KG1 (cell line): Measurements from ENCODE around the gene MTUS2.

ENCODE experiments used
- DNase-seq: peaks from one replicate; lab custom pipeline; 2025; lab: John Stamatoyannopoulos, UW

MTUS2 gene

DNA sequence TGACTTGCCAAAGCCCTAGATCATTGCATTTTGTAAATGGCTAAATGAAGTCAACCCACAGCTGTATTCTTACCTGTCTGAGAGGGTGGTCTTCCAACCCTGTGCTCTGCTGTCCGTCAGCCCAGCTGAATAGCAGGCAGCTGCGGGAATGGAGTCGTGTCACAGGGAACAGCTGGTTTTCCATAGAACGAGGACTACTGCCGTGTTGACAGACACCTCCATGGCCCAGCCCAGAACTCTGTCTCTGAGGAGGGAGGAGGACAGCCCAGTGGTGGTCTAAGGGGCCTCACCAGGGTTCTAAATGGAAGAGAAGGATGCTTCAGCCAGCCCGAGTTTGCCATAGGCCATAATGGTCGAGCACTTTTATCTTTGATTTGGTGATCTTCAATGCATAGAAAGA lies 664.7 kb downstream of the MTUS2 start:
- no peak for DNase-seq

DNA sequence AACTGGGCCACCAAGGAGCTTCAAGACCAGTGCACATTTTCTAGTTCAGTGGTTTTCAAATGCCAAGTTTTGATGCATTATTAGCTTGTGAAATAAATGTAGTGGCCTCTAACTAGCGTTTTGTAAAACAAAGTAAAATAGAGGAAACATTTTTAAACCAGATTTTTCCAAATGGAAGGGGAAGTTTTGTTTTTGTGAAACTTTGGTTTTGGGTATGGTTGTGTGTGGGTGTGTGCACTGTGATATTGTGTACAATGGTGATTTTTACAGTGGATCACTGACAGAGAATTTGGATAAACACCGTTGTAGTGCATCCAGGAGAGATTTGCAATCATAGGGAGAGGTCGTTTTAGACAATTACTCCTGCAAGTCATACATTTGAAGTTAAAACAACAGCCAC lies 666.4 kb downstream of the MTUS2 start:
- DNase-seq = no peak

DNA sequence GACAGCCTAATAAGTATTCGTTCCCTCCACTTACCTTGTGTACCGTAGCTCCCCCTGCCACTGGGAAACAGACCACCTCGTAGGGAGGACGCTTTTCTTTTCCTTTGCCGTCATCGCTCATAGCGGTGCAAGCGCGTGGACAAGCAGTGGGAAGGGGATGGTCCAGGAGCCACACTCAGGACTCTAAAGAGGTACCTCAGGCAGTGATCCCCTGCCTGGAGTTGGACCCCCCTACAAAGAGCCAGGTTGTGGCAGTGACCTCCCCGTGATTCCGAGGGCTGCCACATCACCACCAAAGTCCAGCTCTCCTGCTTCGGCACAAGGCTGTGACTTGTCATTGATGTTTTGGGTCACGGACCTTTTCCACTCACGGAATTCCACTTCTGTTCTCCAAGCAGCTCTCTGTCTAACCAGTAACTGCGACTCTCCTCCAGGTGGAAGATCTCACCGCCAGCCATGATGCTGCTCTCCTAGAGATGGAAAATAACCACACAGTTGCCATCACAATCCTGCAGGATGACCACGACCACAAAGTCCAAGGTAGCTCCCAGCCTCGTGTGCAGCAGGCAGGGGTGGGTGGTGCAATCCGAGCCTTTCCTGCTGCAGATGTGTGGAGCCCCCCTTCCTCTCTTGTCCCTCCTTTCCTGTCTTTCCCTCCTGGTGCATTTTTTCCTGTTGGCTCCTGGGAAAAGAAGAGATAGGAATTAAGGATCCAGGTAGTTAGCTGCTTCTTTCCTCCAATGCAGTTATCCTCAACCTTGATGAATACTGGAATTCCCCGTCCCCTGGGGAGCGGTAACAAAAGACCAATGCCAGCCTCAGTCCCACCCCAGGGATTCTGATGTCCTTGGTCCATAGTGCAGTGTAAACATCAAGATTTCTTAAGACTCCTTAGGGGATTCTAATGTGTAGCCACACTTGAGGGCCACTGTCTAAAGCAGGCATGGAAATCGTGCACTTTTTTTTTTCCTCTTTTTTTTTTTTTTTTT lies 667.6 kb downstream of the MTUS2 start:
- no peak for DNase-seq

DNA sequence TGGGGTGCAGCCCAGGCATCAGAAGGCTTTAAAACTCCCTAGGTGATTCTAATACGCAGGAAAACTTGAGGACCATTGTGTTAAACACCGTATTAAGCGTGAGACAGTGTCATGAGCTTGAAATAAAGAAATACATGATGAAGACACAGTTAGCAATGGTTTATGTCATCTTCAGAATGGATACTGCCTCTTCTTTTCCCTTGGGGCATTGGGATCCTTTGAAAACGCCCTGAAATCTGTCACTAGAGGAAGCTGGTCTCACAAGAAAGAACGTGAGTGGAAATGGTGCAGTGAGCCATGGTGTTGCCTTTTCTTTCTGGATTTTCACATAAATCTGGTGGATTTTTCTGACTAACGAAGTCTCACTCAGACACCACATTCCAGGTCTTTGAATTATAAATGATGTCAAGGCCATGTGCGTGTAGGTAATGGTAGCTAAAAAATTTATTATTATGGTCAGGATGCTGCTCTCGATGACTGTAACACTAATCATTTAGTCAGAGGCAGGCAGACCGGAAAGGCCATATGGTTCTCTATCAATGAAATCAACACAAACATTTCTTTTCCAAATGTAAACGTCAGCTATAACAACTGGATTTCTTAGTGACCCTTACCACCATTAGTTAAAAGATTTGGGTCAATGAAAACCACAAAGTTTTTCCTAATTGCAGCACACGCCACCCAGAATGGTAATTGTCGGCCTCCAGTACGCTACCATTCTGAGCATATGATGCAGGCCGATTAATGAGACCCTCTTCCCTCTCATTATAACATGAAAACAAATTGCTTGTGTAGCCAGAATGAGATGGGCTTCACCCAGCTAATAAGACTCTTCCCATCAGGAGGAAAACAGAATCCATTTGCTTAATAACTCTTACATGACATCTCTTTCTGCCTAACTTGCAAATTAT lies 669.8 kb downstream of the MTUS2 start:
- no peak for DNase-seq

DNA sequence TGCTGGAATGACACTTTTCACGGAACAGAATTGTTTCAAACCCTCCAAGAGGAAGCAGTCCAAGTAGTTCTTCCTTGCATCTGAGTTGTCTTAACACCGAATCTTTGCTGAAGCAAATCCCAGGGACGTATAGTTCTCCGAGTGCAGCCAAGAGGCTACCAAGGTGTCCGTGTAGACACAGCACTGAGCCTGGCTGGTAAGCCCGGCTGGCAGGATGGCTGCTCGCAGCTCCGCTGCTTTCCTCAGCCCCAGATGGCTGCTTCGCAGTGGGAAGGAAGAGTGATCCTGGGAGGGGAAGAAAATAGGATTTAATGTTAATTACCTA lies 670.4 kb downstream of the MTUS2 start:
- DNase-seq = no peak

DNA sequence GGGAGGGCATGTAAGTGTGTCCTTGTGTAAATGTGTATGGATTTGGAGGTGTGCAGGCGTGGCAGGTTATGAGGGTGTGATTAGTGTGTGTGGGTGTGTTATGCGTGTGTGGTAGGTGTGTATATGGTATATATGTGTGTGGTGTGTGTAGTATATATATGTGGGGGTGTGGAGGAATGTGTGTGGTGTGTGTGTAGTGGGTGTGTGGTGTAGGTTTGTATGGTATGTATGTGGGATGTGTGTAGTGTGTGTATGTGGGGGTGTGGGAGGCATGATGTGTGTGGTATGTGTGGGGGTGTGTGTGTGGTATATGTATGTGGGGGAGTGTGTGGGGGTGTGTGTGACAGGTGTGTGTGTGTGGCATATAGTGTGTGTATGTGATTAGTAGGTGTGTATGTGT lies 671.1 kb downstream of the MTUS2 start:
- no peak for DNase-seq

DNA sequence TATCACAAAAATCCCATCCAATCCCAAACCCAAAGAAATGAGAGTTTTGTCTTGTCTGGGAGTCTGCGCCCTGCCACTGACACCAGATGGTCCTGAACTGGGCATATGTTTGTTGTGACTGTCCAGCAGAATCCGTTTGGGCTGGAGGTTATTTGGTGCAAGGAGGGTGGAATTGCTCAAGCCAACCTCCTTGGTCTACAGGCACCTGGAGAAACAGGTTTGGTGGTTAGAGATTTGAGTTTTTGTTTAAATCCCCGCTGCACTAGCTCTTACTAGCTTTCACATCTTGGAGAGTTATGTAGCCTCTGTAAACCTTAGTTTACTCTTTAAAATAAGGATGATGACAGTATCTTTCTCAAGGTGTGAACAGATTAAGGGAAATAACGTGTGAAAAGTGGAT lies 673.7 kb downstream of the MTUS2 start:
- no peak for DNase-seq

DNA sequence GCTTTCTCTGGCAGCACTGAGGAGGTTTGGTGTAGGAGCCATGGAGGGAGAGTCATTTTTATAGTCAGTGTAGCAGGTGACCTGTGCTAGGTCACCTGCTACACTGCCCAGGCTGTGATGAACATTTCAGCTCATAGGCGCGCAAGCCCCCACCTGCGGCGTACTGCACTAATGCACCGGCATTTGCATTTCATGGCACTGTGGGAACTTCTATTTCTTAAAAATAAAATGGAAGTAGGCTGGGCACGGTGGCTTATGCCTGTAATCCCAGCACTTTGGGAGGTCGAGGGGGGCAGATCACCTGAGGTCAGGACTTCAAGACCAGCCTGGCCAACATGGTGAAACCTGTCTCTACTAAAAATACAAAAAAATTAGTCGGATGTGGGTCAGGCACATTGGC lies 674.4 kb downstream of the MTUS2 start:
- DNase-seq = no peak

DNA sequence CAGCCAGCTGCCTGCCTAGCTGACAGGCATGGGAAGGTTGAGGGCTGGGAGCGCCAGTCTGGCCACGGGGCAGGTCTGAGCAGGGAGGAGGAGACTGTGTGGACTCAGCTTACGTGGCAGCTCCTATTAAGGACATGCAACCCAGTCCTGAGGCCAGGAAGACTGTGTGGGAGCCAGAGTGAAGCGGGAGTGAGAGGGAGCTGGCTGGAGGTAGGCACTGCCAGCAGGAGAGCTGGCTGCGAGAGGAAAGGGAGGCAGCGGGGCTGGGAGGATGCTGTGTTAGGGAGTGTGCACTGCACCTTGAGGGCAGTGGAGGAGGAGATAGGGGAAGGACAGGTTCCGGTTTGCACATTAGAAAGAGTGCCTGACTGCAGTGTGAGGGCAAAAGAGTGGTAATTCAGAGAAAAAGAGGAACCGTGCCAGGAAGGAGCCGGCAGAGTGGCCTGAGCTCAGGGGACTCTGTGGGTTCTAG lies 676.1 kb downstream of the MTUS2 start:
- peak; percentile 78 for DNase-seq

DNA sequence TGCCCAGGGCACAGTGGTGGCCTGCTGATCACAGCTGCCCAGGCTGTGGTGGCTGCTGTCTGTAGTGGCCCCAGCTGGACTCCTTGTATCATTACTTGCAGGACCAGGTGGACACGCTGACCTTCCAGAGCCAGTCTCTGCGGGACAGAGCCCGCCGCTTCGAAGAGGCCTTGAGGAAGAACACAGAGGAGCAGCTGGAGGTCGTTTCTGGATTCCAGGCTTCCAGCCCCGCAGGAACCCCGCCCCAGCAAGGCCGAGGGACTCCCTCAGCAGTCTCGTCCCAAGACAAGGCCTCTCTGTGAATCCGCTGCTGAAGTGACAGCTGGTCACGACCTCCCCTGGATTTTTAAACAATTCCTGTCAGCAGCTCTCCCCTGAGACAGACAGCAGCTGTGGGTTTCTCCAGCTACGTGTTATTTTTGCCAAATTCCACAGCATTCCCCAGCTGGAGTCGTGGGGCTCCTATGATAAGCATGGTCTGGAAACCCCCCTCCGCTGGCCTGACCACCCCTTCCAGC lies 677.1 kb downstream of the MTUS2 start:
- no peak for DNase-seq

DNA sequence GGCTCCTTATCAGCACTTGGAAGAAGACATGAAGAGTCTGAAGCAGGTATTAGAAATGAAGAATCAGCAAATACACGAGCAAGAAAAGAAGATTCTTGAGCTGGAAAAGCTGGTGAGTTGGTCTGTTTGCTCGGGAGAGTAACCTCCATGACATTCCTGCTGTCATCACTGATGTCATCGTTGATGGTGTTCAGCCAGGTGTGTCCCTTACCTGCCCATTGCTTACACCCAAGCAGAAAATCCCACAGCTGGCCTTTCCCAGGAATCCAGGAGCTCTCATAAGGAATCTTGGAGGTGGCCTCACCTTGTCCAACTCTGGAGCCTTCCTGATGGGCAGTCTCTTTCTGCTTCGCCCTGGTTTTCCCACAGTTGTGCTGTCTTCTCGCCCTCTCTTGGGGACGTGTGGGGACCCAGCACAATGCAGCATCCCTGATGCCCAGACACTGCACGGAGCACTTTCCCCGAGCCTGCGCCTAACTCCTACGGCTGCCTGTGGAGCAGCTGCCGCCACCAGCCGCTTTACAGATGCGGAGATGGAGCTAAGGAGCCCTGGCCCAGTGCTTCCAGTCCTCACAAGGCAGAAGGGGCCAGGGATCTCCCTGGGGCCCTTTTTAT lies 678.4 kb downstream of the MTUS2 start:
- DNase-seq = no peak

DNA sequence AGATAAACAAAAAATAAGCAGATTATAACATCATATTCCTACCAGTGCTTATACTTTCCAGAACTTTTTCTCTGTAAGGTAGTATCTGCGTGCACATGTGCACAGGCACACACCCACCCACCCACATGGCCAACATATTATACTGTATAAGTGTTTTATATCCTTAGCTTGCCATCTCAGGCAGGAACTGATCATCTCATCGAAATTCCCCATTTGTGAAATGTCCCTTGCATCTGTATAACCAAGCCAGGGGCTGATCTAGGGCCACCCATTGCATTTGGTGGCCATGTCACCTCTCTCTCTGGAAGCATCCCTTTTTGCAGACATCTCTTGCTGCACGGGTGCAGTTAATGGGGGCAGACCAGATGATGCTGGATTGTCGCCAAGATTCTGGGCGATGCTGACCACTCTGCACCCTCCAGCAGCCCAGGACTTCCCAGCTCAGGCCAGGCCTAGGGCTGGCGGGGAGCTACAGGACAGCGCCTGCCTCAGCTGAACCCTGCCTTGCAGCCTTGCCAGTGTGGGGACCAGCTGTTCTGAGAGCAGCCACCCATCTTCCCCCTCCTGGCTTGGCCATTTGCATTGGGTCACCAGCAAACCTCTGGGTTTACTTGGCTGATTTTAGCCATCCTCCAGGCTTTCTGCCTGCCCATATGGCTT lies 679.5 kb downstream of the MTUS2 start:
- no peak for DNase-seq

DNA sequence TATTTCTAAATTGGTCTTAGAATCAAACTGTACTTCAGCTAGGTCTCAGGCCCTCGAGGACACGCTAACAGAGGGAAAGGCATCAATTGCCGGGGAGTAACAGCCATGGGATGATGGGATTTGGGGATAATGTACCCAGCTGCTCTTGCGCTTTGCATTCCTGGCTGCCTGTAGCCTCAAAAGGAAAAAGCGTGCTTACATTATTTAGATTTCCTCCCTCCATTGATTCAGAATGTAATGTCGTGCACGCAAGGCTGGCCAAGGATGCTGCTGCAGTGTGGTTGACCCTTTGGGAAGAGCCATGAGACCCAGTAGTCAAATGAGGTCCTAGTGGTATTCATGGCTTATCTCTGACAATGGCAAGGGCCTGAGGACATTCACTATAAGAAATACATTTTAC lies 680.2 kb downstream of the MTUS2 start:
- DNase-seq = no peak

DNA sequence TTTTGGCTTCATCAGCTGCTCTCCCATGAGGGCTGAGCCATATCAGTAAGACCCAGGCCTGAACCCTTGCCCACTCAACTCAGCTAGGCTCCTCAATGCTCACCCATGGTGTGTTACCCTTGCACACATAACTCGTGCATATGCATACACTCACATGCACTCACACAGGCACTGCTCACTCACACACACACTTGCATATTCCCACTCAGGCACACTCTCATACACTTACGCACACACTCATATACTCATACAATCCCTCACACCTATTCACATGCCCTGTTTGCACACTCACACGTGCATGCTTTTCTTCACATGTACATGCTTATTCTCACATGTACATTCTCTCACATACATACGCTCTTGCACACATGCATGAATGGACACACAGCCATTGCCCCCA lies 681.5 kb downstream of the MTUS2 start:
- DNase-seq = no peak

DNA sequence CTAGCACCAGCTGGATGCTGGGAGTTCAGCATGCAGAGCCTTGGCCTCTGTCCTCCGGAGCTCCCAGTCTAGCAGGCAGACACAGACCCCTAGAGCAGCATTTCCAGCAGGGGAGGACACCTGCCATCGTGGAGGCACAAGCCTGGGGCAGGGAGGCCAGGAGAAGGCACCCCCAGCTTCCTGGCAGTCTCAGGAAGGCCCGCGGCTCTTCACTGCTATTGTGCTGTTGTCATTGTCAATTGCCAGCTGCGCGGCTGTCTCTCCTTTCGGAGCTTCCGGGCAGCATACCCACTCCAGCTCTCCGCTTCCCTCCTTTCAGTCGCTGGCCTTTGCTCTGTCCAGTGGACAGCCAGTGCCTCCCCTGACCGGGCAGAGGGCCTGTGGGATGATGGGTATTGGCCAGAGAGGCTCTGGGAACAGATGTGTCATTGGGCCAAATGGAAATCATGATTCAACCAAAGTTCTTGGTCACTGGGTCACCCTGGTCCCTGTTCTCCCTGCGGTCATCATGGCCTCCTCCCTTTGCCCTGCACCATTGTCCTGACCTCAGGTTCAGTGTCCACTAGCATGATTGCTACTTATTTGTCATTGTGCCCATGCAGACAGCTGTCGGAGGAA lies 682.4 kb downstream of the MTUS2 start:
- DNase-seq = no peak

DNA sequence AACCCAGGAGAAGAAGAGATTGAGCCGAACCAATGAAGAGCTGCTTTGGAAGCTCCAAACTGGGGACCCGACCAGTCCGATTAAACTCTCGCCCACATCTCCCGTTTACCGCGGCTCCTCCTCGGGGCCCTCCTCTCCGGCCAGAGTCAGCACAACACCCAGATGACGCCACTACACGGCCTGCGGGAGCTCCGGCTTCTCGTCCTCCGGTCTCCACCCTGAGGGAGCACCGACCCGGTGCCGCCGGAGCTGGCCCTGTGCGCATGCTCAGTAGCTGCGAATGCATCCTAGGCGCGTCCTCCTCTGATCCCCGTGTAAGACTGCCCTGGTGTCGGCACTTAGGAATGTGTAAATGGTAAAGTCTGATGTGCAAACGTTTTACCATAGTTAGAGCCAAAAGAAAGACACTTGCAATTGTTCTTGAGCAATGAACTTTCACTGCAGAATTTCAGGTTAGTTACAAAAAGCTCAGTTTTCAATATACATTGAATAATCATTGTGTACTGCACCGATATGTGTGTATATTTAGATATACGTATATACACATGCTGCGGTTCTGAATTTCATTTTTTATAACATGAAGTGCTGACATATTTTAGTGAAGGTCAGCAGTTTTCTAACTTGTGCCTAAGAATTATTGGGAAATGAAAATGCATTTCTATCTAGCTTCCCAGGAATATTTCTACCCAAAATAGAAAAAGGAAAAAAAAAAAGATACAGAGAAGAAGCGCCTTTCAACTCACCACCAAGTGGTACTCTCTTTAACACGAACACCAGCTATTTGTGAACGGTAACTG lies 683.1 kb downstream of the MTUS2 start:
- no peak for DNase-seq

DNA sequence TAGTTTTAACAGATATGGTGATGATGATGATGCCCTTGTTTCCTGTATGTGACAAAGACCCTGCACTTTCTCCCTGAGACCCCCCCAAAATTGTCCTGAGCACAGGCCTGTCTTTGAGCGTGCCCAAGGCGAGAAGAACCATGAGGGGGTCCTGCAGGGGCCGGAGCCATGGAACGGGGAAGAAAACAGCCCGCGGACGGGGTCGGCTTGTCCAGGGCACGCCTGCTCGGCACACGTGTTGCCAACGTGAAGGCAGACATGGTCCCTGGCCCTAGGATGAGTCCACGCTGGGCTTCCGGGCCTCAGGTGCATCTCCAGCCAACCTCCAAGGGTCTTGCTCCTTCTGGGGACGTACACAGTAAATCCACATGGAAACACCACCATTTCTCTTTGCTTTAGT lies 684.6 kb downstream of the MTUS2 start:
- no peak for DNase-seq

DNA sequence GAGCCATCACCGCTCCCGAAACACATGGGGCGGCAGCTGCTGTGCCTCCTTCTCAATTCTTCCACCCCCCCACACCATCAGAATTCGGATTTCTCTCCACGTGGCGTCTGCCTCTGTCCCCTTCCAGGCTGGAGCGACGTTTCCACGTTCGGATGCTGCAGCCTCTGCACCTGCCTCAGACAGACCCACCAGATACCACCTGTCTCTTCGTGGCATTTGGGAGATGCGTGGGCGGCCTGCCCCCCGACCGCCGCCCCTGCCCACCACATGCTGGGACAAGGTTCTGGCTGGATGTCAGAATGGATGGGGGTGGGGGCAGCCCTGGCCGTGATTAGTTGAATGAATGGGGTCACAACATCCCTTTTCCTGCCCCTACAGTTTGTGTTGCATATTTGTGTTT lies 685.4 kb downstream of the MTUS2 start:
- DNase-seq = no peak

DNA sequence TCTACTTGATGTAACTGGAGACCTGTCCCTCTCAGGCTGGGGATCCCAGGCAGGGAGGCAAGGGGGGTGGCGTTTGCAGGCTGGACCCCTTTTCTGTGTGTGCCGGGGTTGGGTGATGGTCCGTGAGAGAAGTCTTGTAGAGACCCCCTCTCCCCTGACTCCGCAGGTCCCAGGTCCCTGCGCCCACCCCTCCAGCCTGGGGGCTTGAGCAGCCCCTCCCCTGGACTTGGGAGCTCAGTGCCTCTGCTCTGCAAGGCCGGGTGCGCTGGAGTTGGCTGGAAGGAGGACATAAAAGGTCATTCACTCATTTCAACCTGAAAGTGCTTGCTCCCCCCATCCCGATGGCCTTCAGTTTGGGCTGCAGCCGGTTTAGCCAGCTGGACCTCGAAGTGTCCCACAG lies 685.8 kb downstream of the MTUS2 start:
- DNase-seq = no peak

DNA sequence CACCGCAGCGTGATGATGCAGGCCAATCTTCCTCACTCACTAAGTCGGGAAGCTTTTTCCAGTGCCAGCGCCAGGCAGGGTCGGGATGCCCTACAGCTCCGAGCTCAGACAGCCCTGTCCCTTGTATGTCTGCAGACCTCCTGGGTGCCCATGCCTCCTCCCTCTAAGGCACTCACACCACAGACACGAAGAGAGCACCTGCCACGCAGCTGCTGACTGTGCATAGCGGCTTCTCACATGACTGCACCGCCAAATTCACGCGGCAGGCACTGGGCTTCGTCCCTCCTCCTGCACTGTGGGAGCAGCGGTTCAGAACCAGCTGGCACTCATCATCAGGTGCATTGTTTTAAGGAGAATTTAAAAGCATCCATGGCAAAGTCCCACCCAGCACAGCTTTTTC lies 687.2 kb downstream of the MTUS2 start:
- no peak for DNase-seq
